IMR-90 (cell line): Measurements from ENCODE around the gene BAIAP2. TPM values are rescaled to one million over a fixed set of nuclear protein-coding genes. Genes with fewer than 3 reads are reported as not detected.

ENCODE experiments used
- ATAC-seq: fragments of 200-7000 bp; cut with Tn5 transposase; 2 replicates; pipeline ENCODE4 v1.9.1; 2020; ENCODE audit warnings: low read depth, mild to moderate bottlenecking, moderate library complexity
- BruUV-seq: library from RNA; stranded (reverse); fragments of 400-500 nt; replicated peaks from 2 replicates; lab custom pipeline; 2021; lab: Mats Ljungman, UMichigan
- CTCF ChIA-PET: fragments of 300-600 bp; formaldehyde crosslinking; extraction: SDS; loops from one replicate; lab custom pipeline; 2021; ENCODE audit warnings: antibody characterized with exemption; lab: Yijun Ruan, JAX
- POLR2A ChIA-PET: fragments of 300-600 bp; sonication (Branson Sonifier 250); formaldehyde crosslinking; loops from one replicate; lab custom pipeline; 2022; ENCODE audit warnings: antibody characterized with exemption; ENCODE audit not compliant: unreplicated experiment; lab: Charles Lee
- DNase-seq: peaks from one replicate; pipeline ENCODE4 v3.0.0; 2013
- H2AFZ ChIP-seq: replicated peaks from 2 replicates; pipeline ENCODE3; 2013; ENCODE audit warnings: low read length, mild to moderate bottlenecking; ENCODE audit not compliant: poor library complexity
- H2AK5ac ChIP-seq: 2 replicates; pipeline ENCODE4 v1.6.1; 2013; ENCODE audit warnings: low read depth, low read length, inconsistent platforms
- H2AK9ac ChIP-seq: replicated peaks from 2 replicates; pipeline ENCODE3; 2013; ENCODE audit warnings: mild to moderate bottlenecking, low read depth, low read length, moderate library complexity; ENCODE audit not compliant: poor library complexity
- H2BK120ac ChIP-seq: 2 replicates; pipeline ENCODE4 v1.6.1; 2013; ENCODE audit warnings: low read depth, low read length, inconsistent platforms
- H2BK15ac ChIP-seq: 3 replicates; pipeline ENCODE4 v1.6.1; 2013; ENCODE audit warnings: low read depth, low read length, inconsistent platforms
- H2BK20ac ChIP-seq: 2 replicates; pipeline ENCODE4 v1.6.1; 2013; ENCODE audit warnings: low read depth, mild to moderate bottlenecking, inconsistent platforms, low read length, moderate library complexity
- H2BK5ac ChIP-seq: 2 replicates; pipeline ENCODE4 v1.6.1; 2013; ENCODE audit warnings: mild to moderate bottlenecking, low read depth, low read length, inconsistent platforms; ENCODE audit not compliant: poor library complexity, severe bottlenecking
- H3K14ac ChIP-seq: replicated peaks from 2 replicates; pipeline ENCODE4 v1.6.1; 2013; ENCODE audit warnings: low read depth, low read length, inconsistent platforms
- H3K18ac ChIP-seq: 2 replicates; pipeline ENCODE4 v1.6.1; 2013; ENCODE audit warnings: low read depth, low read length, control low read depth
- H3K23ac ChIP-seq: 2 replicates; pipeline ENCODE4 v1.6.1; 2013; ENCODE audit warnings: low read depth, low read length, inconsistent platforms
- H3K27ac ChIP-seq: 2 replicates; pipeline ENCODE4 v1.5.1; 2013; ENCODE audit warnings: mild to moderate bottlenecking, control low read depth, low read length; ENCODE audit not compliant: insufficient read depth
- H3K27me3 ChIP-seq: 2 replicates; pipeline ENCODE4 v1.6.1; 2013; ENCODE audit warnings: low read length; ENCODE audit not compliant: control insufficient read depth, insufficient read depth
- H3K36me3 ChIP-seq: 2 replicates; pipeline ENCODE4 v1.6.1; 2013; ENCODE audit warnings: low read length, mixed read lengths; ENCODE audit not compliant: control insufficient read depth, insufficient read depth
- H3K4ac ChIP-seq: 2 replicates; pipeline ENCODE4 v1.6.1; 2013; ENCODE audit warnings: low read depth, low read length, inconsistent platforms
- H3K4me1 ChIP-seq: 2 replicates; pipeline ENCODE4 v1.6.1; 2013; ENCODE audit warnings: low read length, mixed read lengths; ENCODE audit not compliant: control insufficient read depth, insufficient read depth
- H3K4me2 ChIP-seq: 2 replicates; pipeline ENCODE4 v1.6.1; 2013; ENCODE audit warnings: low read depth, mild to moderate bottlenecking, control low read depth, low read length, moderate library complexity
- H3K4me3 ChIP-seq: 2 replicates; pipeline ENCODE4 v1.5.1; 2013; ENCODE audit warnings: low read depth, mild to moderate bottlenecking, control low read depth, low read length, moderate library complexity; ENCODE audit not compliant: insufficient read depth
- H3K56ac ChIP-seq: 2 replicates; pipeline ENCODE4 v1.6.1; 2013; ENCODE audit warnings: low read length, inconsistent platforms; ENCODE audit not compliant: insufficient read depth; ENCODE audit errors: extremely low read depth
- H3K79me1 ChIP-seq, 2 experiments: 2 replicates each; pipeline ENCODE4 v1.6.1; 2013; ENCODE audit warnings: low read length in 2 of 2, inconsistent platforms in 1 of 2, low read depth in 1 of 2
- H3K9ac ChIP-seq: 2 replicates; pipeline ENCODE4 v1.6.1; 2013; ENCODE audit warnings: low read depth, low read length, control low read depth
- H3K9me1 ChIP-seq: 2 replicates; pipeline ENCODE4 v1.6.1; 2013; ENCODE audit warnings: low read length, inconsistent platforms; ENCODE audit not compliant: insufficient read depth
- H3K9me3 ChIP-seq: 2 replicates; pipeline ENCODE4 v1.6.1; 2013; ENCODE audit warnings: low read length; ENCODE audit not compliant: control insufficient read depth, insufficient read depth
- H4K20me1 ChIP-seq: 2 replicates; pipeline ENCODE4 v1.6.1; 2013; ENCODE audit warnings: low read length, inconsistent platforms; ENCODE audit not compliant: insufficient read depth
- H4K5ac ChIP-seq: 2 replicates; pipeline ENCODE4 v1.6.1; 2013; ENCODE audit warnings: mild to moderate bottlenecking, low read depth, low read length, control low read depth
- H4K8ac ChIP-seq, 2 experiments: 2 replicates each; pipeline ENCODE4 v1.6.1; 2013; ENCODE audit warnings: low read depth in 2 of 2, low read length in 2 of 2, control low read depth in 1 of 2, inconsistent platforms in 1 of 2
- H4K91ac ChIP-seq: 2 replicates; pipeline ENCODE4 v1.6.1; 2013; ENCODE audit warnings: low read depth, low read length, inconsistent platforms; ENCODE audit not compliant: insufficient read depth
- CTCF ChIP-seq: conservative IDR thresholded peaks from 2 replicates; pipeline ENCODE4 v1.5.1; 2012; ENCODE audit warnings: mild to moderate bottlenecking, low read depth, low read length, improper control_type of control experiment
- MAZ ChIP-seq: IDR thresholded peaks from 2 replicates; pipeline ENCODE4 v1.6.1; 2012; ENCODE audit warnings: low read depth, mild to moderate bottlenecking, low read length, improper control_type of control experiment, moderate library complexity, borderline replicate concordance
- RCOR1 ChIP-seq: IDR thresholded peaks from 2 replicates; pipeline ENCODE4 v1.6.1; 2012; ENCODE audit warnings: mild to moderate bottlenecking, low read length, improper control_type of control experiment; ENCODE audit not compliant: insufficient replicate concordance
- WGBS, 2 experiments: methylation state at CpG; one replicate each; pipeline versions ENCODE4 v1.1.5 to v1.1.7; 2013; ENCODE audit warnings: missing lambda C conversion rate in 2 of 2; ENCODE audit not compliant: insufficient read length in 1 of 2; ENCODE audit errors: extremely low coverage in 2 of 2; 5-methylcytosine and 5-hydroxymethylcytosine counted together
- dilution Hi-C: fragments of 300-500 bp; cut with HindIII; formaldehyde crosslinking; loops from one replicate; pipeline ENCODE4 v1.14.3; 2018; ENCODE audit warnings: low sequenced_read_pairs; ENCODE audit not compliant: unreplicated experiment
- in situ Hi-C: fragments of 300-500 bp; cut with MboI; formaldehyde crosslinking; loops from 3 replicates; pipeline ENCODE4 v1.14.3; 2019; ENCODE audit warnings: low sequenced_read_pairs, inconsistent platforms, mixed read lengths
- intact Hi-C: fragments of 100-400 bp; cut with micrococcal nuclease; formaldehyde crosslinking; loops from 2 replicates; pipeline ENCODE4 v1.10.0; 2022
- polyA plus RNA-seq, 3 experiments: library from polyadenylated mRNA; depleted of rRNA; stranded (reverse); fragments of >200 nt; gene quantifications; 2 replicates each; pipeline ENCODE4 v1.2.3, GENCODE V29; 2012; ENCODE audit warnings: low replicate concordance in 1 of 3
- total RNA-seq: library from RNA; depleted of rRNA; stranded (reverse); fragments of >200 nt; gene quantifications from 2 replicates; pipeline ENCODE4 v1.2.3, GENCODE V29; 2012

BAIAP2 gene
- total and polyA plus RNA-seq, 2 of the 4 experiments (the other 2 are of a cell fraction), result 18.3 to 32.6 TPM

- Histone ChIP-seq H4K8ac (peak overlapping the region in 1 of 2 experiments; percentile 39; a peak in 1 of 4 replicates), H3K18ac (no peak overlapping the region), H3K4me2 (no peak overlapping the region), H3K9me1 (peaks cover 28% of the 10 kb centered on the region), H2BK5ac (peak overlapping the region; percentile 29), H2BK120ac (peak overlapping the region; percentile 42; the same call in 1 of the 2 replicates), H3K23ac (no peak overlapping the region), H3K27ac (peak overlapping the region; percentile 10; the same call in 1 of the 2 replicates), H3K4me1 (peaks cover 25% of the 10 kb centered on the region), H3K79me1 (peaks cover 7 to 75% of the 10 kb centered on the region in 2 experiments), H3K4me3 (no peak overlapping the region), H3K27me3 (no peaks in the 10 kb centered on the region), H4K5ac (no peak overlapping the region; the same call in 1 of the 2 replicates), H3K14ac (0 out of 2 replicates have a peak overlapping the region, but pooled peaks have one; percentile 37), H4K91ac (peak overlapping the region; percentile 23; the same call in 1 of the 2 replicates), H3K56ac (no peak overlapping the region; the same call in 1 of the 2 replicates), H2AK5ac (peak overlapping the region; percentile 79), H2BK15ac (no peak overlapping the region), H2AK9ac (peak overlapping the region; percentile 91), H2BK20ac (no peak overlapping the region), H3K4ac (peak overlapping the region; percentile 24), H3K9me3 (no peaks in the 10 kb centered on the region), H4K20me1 (peaks cover 45% of the 10 kb centered on the region), H2AFZ (peak overlapping the region; percentile 2), H3K36me3 (no peaks in the 10 kb centered on the region), H3K9ac (no peak overlapping the region)
- dilution Hi-C loops, result no loop called here
- no TSS peak for BruUV-seq
- TF ChIP-seq CTCF (peak; percentile 38), MAZ (0 out of 2 replicates have a peak, but pooled peaks have one; percentile 14), RCOR1 (no peak)
- no peak for DNase-seq
- intact Hi-C loops, result no loop called here
- ChIA-PET CTCF (no interaction called here), POLR2A (no interaction called here)
- ATAC-seq, result peak; percentile 13
- 90% methylated on average over 2 of the region's 6 CpGs; no CpG with 5 or more reads in 1 of the 2 experiments for WGBS, 2 experiments
- in situ Hi-C loops, result no loop called here
Observed at GRCh38 chr17:81040791-81041337, 5.9 kb downstream of the BAIAP2 start.
